Endothelial cell of hepatic sinusoid (primary cell): ENCODE measurements around the gene ZBTB3.
"Not testable (repeated sequence)": the region's sequence is repeated elsewhere in the genome, so short reads cannot be mapped to it uniquely, and the experiment has no call there.

ENCODE experiments used
- in situ Hi-C: cut with HindIII; loops from 2 replicates; pipeline ENCODE4 v1.10.0; 2017; ENCODE audit warnings: low sequenced_read_pairs

Gene ZBTB3

DNA sequence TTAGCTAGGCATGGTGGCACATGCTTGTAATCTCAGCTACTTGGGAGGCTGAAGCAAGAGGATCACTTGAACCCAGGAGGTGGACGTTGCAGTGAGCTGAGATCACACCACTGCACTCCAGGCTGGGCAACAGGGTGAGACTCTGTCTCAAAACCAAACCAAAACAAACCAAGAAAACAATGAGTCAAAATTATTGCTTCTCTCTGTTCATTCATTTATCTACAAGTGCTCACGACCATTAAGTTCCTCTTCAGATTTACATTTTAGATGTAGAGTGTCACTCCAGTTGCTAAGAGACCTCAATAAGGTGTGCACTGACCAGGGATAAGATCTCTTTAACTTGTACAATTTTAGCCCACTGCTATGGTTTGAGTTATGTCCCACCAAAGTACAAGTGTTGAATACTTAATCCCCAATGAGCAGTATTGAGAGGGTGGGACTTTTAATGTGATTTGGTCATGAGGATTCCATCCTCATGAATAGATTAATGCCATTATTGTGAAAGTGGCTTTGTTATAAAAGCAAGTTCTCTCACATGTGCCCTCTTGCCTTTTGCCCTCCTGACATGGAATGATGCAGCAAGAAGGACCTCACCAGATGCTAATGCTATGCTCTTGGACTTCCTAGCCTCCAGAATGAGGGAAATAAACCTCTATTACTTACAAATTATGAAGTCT lies 34.5 kb downstream of the ZBTB3 start:
- in situ Hi-C loops: loop anchor here (10.0 kb wide), 2 partner anchors 55 to 85 kb away; partner anchors contain the start of gene TAF6L

DNA sequence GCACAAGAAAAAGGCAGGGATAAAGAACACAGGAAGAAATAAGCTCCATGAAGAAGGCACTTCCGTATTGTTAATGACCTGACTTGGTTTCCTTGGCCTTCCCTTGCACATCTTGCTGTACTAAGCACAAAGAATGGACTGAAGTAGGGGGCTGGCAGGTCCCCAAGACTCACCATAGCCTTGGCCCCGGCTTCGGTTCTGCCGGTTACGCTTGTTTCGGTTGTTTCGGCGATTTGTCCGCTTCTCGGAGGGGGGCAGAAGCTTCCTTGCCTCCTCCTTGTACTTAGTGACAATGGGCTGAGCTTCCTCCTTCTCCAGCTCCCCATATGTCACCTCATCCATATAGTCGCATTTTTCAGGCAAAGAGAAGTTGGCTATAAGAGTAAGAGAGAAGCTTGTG lies 37.1 kb downstream of the ZBTB3 start:
- in situ Hi-C loops: loop anchor here (10.0 kb wide), 2 partner anchors 58 to 82 kb away; partner anchors contain the start of gene TAF6L

DNA sequence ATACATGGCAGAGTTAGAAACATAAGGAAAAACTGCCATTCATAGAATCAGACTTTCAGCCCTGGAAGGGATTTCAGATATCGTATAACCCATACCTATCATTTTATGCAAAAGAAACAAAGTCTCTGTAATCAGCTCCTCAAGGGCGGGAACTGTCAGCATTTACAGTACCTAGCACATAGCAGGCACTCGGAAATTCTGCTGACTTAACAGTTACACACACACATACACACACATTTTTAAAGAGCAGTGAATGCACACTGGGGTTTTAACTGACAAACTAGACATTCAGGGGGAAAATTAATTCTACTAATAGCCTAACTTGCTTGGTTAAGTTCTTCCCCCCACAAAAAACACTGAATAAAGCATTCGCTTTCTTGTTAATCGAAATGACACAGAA lies 37.8 kb downstream of the ZBTB3 start:
- in situ Hi-C loops: loop anchor here (10.0 kb wide), 2 partner anchors 59 to 81 kb away; partner anchors contain the start of gene TAF6L

DNA sequence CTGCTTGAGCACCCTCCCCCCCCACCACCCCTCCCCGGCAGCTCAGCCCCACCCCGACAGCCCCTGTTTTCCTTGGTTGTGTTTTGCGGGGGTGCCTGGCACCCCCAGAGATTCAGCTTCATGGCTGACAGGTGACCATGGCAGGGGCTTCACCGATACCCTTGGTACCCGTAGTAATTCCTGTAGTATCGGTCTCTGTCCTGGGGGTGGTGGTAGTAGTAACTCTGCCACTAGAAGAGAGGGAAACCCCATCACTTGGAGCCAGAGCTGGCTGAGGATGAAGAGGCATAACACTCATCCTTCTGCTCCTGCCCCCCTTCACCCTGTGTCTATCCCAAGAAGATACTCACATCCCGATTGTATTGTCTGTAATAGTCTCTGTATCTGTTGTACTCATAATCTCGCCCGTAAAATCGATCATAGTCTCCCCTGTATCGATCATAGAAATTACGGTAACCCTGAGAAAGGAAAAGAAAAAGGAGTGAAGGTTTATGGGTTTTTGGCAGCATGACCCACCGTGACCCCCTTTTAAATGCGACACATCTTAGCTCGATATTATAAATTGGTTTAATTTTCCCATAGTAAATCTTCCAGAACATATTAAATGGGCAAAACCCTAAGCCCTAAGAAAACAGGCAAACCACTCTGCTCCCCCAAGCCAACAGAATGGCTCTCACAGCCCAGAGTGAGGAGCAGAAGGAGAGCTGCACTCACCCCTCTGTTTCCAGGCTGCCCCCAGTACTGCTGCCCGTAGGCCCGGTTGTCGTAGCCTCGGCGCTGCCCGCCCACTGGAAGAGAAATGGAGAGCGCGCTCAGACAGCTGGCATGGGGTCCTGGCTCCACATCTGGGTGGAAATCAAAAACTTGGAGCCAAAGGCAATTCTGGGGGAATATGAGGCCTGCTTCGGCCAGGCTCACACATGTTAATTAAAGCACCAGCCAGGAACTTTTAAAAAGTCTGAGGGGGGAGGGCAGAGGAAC lies 38.5 kb downstream of the ZBTB3 start:
- in situ Hi-C loops: loop anchor here (10.0 kb wide), 2 partner anchors 59 to 81 kb away; partner anchors contain the start of gene TAF6L

DNA sequence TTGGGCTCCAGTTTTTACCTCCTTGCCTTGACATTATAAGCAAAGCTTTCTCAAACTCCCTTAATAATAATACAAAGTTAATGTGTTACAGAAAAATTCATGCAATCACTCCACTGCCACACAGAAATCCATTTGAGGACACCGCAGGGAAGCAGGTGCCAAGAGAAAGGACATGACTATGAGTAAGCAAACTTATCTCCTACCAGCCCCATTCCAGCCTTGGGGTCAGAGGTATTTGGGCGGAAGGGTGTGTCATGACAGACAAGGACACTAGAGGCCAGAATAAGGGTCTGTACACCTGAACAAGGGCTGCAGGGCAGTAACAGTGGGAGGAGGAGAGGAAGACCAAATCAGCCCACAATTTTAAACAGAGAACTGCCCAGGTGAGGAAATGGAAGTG lies 40.6 kb downstream of the ZBTB3 start:
- in situ Hi-C loops: loop anchor here (10.0 kb wide), 2 partner anchors 61 to 79 kb away; partner anchors contain the start of gene TAF6L

DNA sequence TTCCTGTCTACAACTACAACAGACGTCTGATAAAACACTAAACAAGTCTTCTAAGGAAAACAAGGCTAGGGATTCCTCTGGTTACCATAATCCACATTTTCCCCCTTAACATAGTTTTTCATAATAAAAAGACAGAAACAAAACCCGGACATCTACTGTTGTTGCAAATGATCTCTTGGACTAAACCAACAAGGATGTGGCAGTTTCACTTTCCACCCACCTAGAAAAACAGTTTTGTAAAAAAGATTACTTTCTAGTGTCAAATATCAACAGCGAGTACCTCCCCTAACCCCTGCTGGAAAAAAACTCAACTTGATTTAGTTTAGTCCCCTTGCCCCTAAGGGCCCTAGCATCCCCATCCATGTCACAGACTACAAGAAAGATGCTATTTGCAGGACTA lies 41.1 kb downstream of the ZBTB3 start:
- in situ Hi-C loops: loop anchor here (10.0 kb wide), 2 partner anchors 62 to 78 kb away; partner anchors contain the start of gene TAF6L

DNA sequence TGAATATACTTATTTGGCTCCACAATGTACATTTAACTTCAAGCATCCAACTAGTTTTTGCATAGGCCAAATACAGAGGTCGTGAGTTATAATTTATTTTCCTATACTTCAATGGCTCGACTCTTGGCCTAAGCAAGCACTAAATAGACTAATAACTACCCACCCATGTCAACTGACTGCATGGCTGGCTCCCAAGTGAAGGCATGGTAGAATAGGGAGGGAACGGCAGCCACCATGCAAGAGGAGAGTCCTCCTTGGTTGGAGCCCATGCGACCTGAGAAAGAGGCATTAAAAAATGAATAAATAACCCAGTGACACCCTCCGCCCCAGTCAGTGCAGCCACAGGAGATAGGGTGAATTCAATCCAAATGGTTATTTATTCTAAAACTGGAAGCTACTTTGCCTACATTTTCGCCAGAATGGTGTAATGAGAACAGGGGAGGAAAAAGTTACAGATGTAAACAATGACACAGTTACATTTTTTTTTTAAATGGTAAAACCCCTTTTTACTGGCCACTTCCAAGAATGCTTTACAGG lies 41.6 kb downstream of the ZBTB3 start:
- in situ Hi-C loops: loop anchor here (10.0 kb wide), 2 partner anchors 62 to 78 kb away; partner anchors contain the start of gene TAF6L

DNA sequence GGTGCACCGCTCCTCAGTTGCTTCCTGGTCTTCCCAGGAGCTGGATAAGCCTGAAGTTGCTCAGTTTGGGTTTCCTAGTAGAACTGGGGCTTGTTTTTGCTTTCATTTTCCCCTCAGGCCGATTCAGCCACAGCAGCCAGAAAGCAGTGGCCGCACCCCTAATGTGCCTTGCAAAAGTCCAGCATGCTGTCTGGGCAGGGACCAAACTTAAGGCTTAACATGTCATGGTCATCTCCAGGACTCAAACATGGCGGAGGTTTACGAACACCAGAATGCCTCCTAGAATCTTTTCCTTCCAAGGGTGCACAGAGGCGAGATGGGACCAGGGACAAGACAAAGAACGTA lies 44.0 kb downstream of the ZBTB3 start:
- in situ Hi-C loops: loop anchor here (10.0 kb wide), 2 partner anchors 65 to 75 kb away; partner anchors contain the start of gene TAF6L

DNA sequence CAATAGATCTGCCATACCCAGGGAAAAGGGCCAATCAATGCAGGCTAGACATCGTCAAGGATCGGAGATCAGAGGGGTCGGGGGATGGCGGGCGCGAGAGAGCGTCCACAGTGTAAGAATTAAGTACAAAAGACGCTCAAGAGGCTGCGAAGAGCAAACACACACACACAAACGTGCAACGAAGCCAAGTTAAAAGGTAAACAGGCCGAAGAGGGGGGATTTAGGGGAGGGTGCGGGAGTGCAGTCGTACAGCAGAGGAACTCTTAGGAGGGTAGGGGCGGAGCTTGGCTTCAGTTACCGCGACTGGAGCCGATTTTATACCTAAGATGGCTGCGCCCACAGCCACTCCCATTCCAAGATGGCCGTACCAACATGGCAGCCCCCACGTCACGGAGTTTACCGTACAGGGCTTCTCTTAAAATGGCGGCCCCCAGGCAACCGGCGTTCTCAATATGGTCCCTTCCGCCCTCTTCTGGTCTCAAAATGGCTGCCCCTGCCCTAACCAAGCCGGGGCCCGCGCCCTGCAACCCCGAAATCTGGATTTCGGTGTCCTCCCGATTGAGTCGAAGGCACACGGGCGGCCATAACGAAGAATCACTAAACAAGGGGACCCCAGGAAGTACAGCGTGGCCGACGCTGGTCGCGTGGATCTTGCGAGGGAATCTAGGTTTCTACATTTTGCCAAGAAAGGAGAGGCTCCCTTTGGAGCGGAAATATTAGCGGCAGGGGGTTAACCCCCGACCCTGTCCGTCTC lies 44.5 kb downstream of the ZBTB3 start:
- in situ Hi-C loops: no loop called here

DNA sequence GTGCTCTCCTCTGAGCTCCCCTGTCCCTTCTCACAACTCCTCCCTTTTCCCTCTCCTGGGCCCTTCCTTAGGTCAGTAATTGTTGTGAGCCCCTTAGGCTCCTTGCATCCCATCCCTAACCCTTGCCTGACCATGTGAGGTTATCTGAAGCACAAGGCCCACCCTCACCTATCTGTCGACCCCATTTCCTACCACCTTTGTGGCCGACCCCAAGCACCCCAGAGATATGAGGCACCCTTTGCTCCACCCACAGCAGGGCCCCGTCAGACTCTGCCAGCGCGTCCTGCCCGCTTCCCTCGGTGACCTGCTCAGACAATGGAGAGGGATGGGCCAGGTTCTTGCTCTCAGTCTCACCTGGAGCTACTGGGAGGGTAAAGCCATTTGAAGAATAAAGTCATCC lies 45.2 kb downstream of the ZBTB3 start:
- in situ Hi-C loops: no loop called here

DNA sequence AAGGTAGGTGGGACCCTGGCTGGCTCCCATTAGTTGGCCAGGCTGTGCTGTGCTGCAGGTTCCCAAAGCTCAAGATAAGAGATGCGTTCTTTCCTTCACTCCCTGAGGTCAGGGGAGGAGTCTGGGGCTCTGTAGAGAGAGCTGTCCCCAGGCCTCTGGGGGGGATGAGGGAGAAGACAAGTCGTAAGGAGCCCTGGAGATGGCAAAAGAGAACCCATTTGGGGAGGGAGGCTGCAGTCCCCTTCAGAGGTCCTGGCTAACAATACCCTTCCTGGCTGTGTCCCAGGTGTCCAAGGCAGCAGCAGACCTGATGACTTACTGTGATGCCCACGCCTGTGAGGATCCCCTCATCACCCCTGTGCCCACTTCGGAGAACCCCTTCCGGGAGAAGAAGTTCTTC lies 45.6 kb downstream of the ZBTB3 start:
- in situ Hi-C loops: no loop called here

DNA sequence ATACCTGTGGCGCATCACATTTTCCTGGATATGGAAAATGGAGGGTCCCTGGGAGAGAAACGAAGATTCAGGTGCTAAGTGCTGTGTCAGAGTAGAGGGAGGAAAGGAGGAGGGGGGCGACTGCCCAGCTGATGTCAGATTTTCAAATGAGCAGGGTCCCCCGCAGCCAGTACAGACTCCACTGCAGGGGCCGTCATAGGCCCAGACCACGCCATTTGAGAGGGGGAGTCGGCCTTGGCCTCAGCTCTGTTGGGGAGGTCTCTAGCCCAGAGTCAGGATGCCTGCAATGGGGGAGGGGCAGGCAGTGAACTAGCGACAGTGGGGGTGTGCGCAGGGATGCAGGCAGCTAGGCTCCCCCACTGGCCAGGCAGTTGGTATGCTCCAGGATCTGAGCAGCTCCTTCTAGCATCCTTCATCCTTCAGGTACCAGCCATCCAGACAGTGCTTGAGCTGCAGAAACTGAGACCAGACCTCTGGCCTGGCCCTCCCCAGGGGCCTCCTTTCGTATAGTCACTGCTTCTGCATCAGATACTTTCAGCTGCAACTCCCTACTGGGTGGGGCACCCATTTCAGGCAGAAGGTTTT lies 46.6 kb downstream of the ZBTB3 start, which contains the start of the genes BSCL2 and GNG3:
Gene BSCL2 (minus strand): TSS at position 148 of the 585 bp plus-strand sequence. CDS start 229 bp downstream, outside the sequence.
Gene GNG3 (plus strand): TSS at position 400 of the 585 bp plus-strand sequence. CDS start 620 bp downstream, outside the sequence.
- in situ Hi-C loops: no loop called here

DNA sequence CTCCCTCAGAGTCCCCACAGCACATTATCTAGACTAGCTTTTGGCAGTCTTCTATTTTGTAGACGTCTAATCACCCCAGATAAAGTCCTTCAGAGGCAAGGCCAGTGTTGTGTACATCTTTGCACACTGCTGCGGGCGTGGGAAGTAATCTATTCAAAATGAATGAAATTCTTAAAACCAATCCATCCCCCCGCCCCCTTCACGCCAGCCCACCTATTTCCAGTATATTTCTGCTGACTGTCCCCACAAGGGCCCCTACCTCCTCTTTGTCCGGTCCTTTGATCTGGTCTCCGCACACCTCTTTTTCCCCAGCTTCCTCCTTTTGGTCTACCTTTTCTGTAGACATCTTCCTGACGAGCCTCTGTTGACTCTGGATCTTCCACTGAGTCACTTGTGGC lies 47.1 kb downstream of the ZBTB3 start:
- in situ Hi-C loops: no loop called here

DNA sequence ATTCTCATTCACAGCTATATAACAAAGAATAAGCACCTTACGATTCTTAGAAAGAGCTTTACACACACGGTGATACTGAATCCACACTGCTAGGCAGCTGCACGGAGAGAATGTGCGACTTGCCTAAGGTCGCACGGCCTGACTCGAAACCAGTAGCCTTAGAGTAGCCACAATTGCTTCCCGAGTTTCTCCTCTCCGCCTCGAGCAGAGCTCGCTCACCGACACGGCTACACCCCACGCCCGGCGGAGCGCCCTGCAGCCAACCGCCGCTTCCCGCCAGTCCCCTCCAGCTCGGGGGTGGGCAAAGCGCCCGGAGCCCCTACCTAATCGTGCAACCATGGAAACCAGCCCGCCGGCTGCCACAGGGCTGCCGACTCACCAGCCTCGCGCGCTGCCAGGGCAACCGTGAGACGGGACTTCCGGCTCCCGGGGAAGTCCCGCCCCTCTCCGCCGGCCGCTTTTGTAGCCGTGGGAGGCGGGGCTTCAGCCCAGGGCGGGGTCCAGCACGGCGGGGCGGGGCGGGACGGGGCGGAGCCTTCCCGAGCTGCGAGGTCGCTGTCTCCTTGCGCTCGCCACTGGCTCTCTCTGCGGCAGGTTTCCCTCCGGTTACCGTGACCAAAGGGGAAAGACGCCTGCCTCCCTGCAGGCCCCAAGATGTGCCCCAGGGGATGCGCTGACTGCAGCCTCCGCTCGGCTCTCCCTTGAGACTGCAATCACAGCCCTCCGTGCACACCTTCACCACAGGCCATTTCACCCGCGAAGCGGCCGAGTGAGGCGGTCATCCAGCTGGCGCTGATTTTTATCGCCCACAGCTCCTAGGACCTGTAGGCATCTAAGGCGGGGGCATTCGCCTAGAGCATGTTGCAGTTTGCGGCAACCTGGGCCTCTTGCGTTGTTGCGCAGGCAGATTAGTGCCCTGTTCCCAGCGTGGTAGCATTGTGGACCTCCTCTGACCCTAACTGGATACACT lies 47.8 kb downstream of the ZBTB3 start:
- in situ Hi-C loops: no loop called here

DNA sequence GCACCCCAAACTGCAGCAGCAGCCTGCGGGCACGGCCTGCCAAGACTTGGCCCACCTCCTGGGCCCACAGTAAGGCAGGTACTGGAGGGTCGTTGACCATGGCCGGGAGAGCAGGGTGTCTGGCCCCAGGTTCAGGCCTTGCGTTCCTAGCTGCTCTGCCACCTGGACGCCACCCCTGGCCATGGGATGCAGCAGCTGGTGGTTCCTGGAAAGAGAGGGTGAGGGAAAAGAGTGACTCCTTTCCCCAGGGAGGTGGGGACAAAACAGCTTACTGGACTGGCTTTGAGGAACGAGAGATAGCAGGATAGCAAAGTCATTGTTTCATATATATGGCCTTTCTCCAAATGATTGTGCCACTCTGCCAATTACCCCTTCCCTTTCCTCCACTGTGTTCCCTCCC lies 48.5 kb downstream of the ZBTB3 start:
- in situ Hi-C loops: no loop called here

DNA sequence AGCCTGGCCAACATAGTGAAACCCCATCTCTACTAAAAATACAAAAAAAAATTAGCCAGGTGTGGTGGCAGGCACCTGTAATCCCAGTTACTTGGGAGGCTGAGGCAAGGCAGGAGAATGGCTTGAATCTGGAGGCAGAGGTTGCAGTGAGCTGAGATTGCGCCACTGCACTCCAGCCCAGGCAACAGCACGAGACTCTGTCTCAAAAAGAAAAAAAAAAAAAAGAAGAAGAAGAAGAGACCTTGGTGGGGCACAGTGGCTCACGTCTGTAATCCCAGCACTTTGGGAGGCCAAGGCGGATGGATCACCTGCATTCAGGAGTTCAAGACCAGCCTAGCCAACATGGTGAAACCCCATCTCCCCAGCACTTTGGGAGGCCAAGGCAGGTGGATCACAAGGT lies 50.0 kb downstream of the ZBTB3 start:
- in situ Hi-C loops: not testable (repeated sequence)

DNA sequence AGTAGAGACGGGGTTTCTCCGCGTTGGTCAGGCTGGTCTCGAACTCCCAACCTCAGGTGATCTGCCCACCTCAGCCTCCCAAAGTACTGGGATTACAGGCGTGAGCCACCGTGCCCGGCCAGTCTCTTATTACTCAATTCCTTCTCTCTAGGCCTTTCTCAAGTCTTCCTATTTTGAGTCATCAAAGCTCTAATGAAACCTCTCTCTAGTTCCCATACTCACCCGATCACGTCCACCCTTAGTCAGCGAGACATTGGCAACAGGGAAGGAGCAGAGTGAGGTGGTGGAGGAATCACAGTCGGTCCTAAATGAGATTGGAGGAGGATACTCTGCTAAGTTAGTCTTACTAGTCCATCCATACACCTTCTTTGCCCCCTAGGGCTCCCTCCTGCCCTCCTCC lies 51.7 kb downstream of the ZBTB3 start:
- in situ Hi-C loops: no loop called here
